ENCODE measurements around the gene LRRC7. TPM values are rescaled to one million over a fixed set of nuclear protein-coding genes. Genes with fewer than 3 reads are reported as not detected.
A peak's percentile ranks its signal among the peaks of the same experiment; 100 is the strongest.

Gene LRRC7
- total and polyA plus RNA-seq, 9 donors = 9.0 to 28.6 (median 12.8) TPM

DNA sequence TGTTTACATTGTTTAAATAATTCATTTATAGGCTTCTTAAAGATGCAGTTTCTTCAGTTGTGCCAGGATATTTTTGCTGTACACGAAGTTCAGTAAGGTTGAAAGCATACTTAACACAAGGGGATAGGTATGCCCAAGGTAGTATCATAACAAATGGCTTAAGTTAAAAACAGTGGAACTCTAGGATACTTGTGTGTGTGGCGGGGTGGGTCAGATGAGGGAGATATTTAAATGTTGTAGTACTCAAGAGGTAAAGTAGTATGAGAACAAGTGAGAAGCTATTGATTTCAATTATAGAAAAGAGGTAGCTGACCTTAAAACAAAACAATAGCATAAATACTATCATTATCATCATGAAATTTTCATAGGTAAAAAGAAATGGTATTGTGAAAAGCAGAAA lies 6.2 kb downstream of the LRRC7 start:
- H3K4me1 ChIP-seq (ENCODE audit: control insufficient read depth, insufficient read depth, low read length) = peaks cover 6% of the 10 kb centered on the region
- no peaks in the 10 kb centered on the region for H3K9me3 ChIP-seq (replicated peaks; ENCODE audit: control insufficient read depth, low read depth, low read length)
- H3K36me3 ChIP-seq (ENCODE audit: control insufficient read depth, insufficient read depth, low read length) = no peaks in the 10 kb centered on the region
- H3K4me3 ChIP-seq (ENCODE audit: low read length) = no peak overlapping the region
- peaks cover 15% of the 10 kb centered on the region for H3K27me3 ChIP-seq (ENCODE audit: control insufficient read depth, insufficient read depth, low read length)
- no peak overlapping the region for H3K27ac ChIP-seq (ENCODE audit: low read length)
- DNase-seq = no peak
- WGBS (ENCODE audit: insufficient coverage) = no CpG with 5 or more reads among the region's 2 CpGs

DNA sequence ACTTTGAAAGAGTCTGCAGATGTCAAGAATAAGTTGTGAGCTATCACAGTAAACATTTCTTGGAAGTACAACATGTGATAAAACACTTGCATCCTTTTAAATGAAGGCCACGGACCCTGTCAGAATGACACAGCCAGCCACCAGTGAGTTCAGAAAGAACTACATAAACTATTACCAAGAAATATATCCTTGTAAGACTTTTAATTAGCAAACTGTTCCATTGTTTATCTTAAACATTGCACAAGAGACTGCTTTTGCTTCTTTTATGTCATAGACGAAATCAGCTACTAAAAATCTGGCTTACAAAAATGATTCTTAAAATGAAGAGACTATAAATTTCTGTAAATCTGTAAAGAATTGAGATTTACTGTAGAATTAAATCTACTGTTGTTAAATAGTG lies 17.9 kb downstream of the LRRC7 start:
- Histone ChIP-seq H3K36me3 (ENCODE audit: control insufficient read depth, insufficient read depth, low read length) (no peaks in the 10 kb centered on the region), H3K4me1 (ENCODE audit: control insufficient read depth, insufficient read depth, low read length) (no peaks in the 10 kb centered on the region), H3K27me3 (ENCODE audit: control insufficient read depth, insufficient read depth, low read length) (no peaks in the 10 kb centered on the region), H3K27ac (ENCODE audit: low read length) (no peak overlapping the region), H3K9me3 (replicated peaks; ENCODE audit: control insufficient read depth, low read depth, low read length) (no peaks in the 10 kb centered on the region), H3K4me3 (ENCODE audit: low read length) (no peak overlapping the region)
- peak; percentile 25 for DNase-seq
- WGBS (ENCODE audit: insufficient coverage) = 50% methylated on average over 1 of the region's 2 CpGs

DNA sequence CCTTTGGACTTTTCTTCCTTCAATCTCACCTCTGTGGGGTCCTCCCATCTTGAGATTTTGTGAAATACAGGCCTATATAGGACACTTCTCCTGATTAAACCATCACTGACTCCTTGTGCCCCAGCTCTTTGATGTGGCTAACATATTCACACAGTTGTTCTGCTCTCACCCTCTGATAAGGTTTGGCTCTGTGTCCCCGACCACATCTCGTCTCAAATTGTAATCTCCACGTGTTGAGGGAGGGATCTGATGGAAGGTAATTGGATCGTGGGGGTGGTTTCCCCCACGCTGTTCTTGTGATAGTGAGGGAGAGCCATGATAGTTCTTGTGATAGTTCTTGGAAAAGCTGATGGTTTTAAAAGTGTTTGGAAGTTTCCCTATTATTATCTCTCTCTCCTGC lies 19.7 kb downstream of the LRRC7 start:
- H3K36me3 ChIP-seq (ENCODE audit: control insufficient read depth, insufficient read depth, low read length) = no peaks in the 10 kb centered on the region
- H3K9me3 ChIP-seq (replicated peaks; ENCODE audit: control insufficient read depth, low read depth, low read length) = no peaks in the 10 kb centered on the region
- no peak overlapping the region for H3K27ac ChIP-seq (ENCODE audit: low read length)
- no peaks in the 10 kb centered on the region for H3K27me3 ChIP-seq (ENCODE audit: control insufficient read depth, insufficient read depth, low read length)
- no peak for DNase-seq
- no peak overlapping the region for H3K4me3 ChIP-seq (ENCODE audit: low read length)
- H3K4me1 ChIP-seq (ENCODE audit: control insufficient read depth, insufficient read depth, low read length) = no peaks in the 10 kb centered on the region
- WGBS (ENCODE audit: insufficient coverage) = 73% methylated on average over 3 of the region's 5 CpGs

DNA sequence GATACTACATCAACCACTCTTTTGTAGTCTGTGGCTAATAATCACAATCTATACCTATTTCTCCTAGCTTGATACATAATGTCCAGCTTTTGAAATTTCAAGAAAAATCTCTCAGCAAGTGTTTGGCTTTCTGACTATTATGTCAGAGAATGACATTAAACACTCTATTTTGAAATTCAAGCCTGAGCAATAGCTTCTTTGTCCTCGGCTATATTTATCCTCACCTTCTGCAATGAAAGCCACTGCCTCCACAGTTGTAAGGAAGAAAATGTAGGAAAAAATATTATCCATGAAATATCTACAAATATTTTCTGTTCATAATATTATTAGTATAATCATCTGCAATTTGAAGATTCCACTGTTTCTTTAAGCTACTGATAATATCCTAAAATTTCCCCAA lies 22.1 kb downstream of the LRRC7 start:
- Histone ChIP-seq H3K36me3 (ENCODE audit: control insufficient read depth, insufficient read depth, low read length) (no peaks in the 10 kb centered on the region), H3K27ac (ENCODE audit: low read length) (no peak overlapping the region), H3K4me1 (ENCODE audit: control insufficient read depth, insufficient read depth, low read length) (no peaks in the 10 kb centered on the region), H3K4me3 (ENCODE audit: low read length) (no peak overlapping the region), H3K27me3 (ENCODE audit: control insufficient read depth, insufficient read depth, low read length) (no peaks in the 10 kb centered on the region), H3K9me3 (replicated peaks; ENCODE audit: control insufficient read depth, low read depth, low read length) (no peaks in the 10 kb centered on the region)
- WGBS (ENCODE audit: insufficient coverage) = no CpG with 5 or more reads among the region's 1 CpG
- DNase-seq = no peak

DNA sequence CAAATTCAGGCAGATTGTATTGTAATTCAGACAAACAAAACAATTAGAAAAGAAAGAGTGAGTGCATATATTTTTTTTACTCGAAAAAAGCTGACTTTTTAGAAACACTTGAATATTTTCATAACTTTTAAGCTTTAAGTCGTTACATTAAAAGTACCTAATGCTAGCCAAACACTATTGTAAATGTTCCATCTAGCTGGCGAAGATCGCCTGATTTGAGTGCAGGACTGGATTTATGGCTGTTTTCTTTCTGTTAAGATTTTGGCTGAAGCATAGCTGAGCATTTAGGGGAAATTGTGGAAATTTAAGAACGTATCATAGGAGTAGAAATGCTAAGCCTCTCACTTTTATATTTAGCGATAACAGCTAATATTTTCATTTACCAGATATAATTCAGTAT lies 24.6 kb downstream of the LRRC7 start:
- Histone ChIP-seq H3K9me3 (replicated peaks; ENCODE audit: control insufficient read depth, low read depth, low read length) (no peaks in the 10 kb centered on the region), H3K36me3 (ENCODE audit: control insufficient read depth, insufficient read depth, low read length) (no peaks in the 10 kb centered on the region), H3K4me3 (ENCODE audit: low read length) (no peak overlapping the region), H3K27ac (ENCODE audit: low read length) (no peak overlapping the region), H3K27me3 (ENCODE audit: control insufficient read depth, insufficient read depth, low read length) (no peaks in the 10 kb centered on the region), H3K4me1 (ENCODE audit: control insufficient read depth, insufficient read depth, low read length) (no peaks in the 10 kb centered on the region)
- WGBS (ENCODE audit: insufficient coverage) = 0% methylated on average over 1 of the region's 6 CpGs
- peak; percentile 69 for DNase-seq

DNA sequence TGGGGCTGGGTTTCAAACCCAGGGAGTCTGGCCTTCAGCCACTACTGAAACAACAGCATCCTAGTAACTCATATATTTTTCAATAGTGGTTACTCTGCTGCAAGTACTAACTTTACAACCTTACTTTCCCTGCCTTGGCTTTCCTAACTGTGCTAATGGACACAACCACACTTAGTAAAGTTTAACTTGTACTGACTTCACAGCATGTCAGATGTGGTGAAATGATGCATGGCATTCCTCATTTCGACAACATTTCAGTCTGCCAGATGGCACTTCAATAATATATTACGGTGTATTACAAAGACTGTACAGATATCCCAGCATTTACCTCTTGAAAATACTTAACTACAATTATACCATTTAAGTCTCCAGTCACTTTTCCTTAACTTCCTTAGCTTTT lies 27.8 kb downstream of the LRRC7 start:
- no peak overlapping the region for H3K4me3 ChIP-seq (ENCODE audit: low read length)
- DNase-seq = no peak
- no peaks in the 10 kb centered on the region for H3K9me3 ChIP-seq (replicated peaks; ENCODE audit: control insufficient read depth, low read depth, low read length)
- no peaks in the 10 kb centered on the region for H3K4me1 ChIP-seq (ENCODE audit: control insufficient read depth, insufficient read depth, low read length)
- no CpG with 5 or more reads among the region's 2 CpGs for WGBS (ENCODE audit: insufficient coverage)
- H3K27me3 ChIP-seq (ENCODE audit: control insufficient read depth, insufficient read depth, low read length) = no peaks in the 10 kb centered on the region
- no peak overlapping the region for H3K27ac ChIP-seq (ENCODE audit: low read length)
- H3K36me3 ChIP-seq (ENCODE audit: control insufficient read depth, insufficient read depth, low read length) = no peaks in the 10 kb centered on the region

DNA sequence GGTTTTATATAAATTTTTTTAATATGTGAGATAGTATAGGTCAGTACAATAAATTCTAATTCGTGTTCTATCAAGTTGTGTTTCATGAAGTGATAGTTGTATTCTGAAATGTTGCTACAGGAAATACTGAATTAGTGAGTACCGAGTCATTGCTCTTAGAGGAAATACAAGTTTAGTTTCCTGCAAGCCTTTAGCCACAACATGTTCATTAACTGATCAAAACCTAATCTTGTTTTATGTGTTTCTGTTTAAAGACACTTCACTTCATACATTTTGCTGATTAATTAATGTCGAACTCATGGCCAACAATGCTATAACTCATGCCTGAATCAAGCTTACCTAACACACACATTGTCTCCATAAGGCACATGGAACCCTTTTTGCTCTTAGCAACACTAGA lies 43.6 kb downstream of the LRRC7 start:
- H3K9me3 ChIP-seq (replicated peaks; ENCODE audit: control insufficient read depth, low read depth, low read length) = no peaks in the 10 kb centered on the region
- H3K4me3 ChIP-seq (ENCODE audit: low read length) = no peak overlapping the region
- no peaks in the 10 kb centered on the region for H3K27me3 ChIP-seq (ENCODE audit: control insufficient read depth, insufficient read depth, low read length)
- no peak overlapping the region for H3K27ac ChIP-seq (ENCODE audit: low read length)
- WGBS (ENCODE audit: insufficient coverage) = 67% methylated on average over 1 of the region's 3 CpGs
- no peaks in the 10 kb centered on the region for H3K4me1 ChIP-seq (ENCODE audit: control insufficient read depth, insufficient read depth, low read length)
- H3K36me3 ChIP-seq (ENCODE audit: control insufficient read depth, insufficient read depth, low read length) = no peaks in the 10 kb centered on the region
- DNase-seq = no peak

DNA sequence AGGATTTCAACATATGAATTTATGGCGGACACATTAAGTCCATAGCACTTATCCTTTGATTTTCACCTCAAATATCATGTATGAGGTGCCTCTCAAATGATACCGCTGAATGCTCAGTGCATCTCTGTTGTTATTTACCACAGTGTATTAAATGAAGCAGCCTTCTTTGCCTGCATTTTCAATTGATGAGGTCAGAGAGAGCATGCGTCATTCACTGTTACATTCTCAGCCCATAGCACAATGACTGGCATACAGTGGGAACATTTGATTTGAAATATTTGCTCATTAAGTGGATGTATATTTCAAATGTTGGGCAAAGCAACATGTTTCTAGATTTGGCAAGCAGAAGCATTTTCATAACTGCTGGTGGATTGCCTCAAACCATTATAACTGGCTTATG lies 45.7 kb downstream of the LRRC7 start:
- Histone ChIP-seq H3K4me1 (ENCODE audit: control insufficient read depth, insufficient read depth, low read length) (no peaks in the 10 kb centered on the region), H3K4me3 (ENCODE audit: low read length) (no peak overlapping the region), H3K36me3 (ENCODE audit: control insufficient read depth, insufficient read depth, low read length) (no peaks in the 10 kb centered on the region), H3K27me3 (ENCODE audit: control insufficient read depth, insufficient read depth, low read length) (no peaks in the 10 kb centered on the region), H3K9me3 (replicated peaks; ENCODE audit: control insufficient read depth, low read depth, low read length) (no peaks in the 10 kb centered on the region), H3K27ac (ENCODE audit: low read length) (no peak overlapping the region)
- WGBS (ENCODE audit: insufficient coverage) = no CpG with 5 or more reads among the region's 3 CpGs
- DNase-seq = no peak

DNA sequence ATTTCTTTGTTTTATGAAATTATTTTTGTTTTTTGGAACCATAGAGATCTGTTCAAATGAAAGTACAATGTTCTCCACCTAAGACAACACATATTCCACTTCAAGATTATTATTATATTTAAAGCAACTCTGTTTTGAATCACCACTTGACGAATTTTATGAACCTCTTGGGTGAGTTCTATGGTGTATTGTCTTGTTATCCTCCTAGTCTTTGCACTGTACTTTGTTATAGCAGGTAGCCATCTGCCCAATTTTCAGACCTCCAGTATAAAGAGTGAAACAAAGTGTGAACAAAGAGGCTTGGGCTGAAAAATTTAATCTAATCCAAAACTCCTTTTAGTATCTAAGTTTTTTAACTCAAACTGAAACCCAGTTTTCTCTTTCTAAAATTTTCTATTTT lies 71.0 kb downstream of the LRRC7 start:
- no CpG with 5 or more reads among the region's 1 CpG for WGBS (ENCODE audit: insufficient coverage)
- no peak overlapping the region for H3K27ac ChIP-seq (ENCODE audit: low read length)
- no peaks in the 10 kb centered on the region for H3K27me3 ChIP-seq (ENCODE audit: control insufficient read depth, insufficient read depth, low read length)
- no peaks in the 10 kb centered on the region for H3K4me1 ChIP-seq (ENCODE audit: control insufficient read depth, insufficient read depth, low read length)
- H3K9me3 ChIP-seq (replicated peaks; ENCODE audit: control insufficient read depth, low read depth, low read length) = no peaks in the 10 kb centered on the region
- H3K4me3 ChIP-seq (ENCODE audit: low read length) = no peak overlapping the region
- DNase-seq = no peak
- no peaks in the 10 kb centered on the region for H3K36me3 ChIP-seq (ENCODE audit: control insufficient read depth, insufficient read depth, low read length)

DNA sequence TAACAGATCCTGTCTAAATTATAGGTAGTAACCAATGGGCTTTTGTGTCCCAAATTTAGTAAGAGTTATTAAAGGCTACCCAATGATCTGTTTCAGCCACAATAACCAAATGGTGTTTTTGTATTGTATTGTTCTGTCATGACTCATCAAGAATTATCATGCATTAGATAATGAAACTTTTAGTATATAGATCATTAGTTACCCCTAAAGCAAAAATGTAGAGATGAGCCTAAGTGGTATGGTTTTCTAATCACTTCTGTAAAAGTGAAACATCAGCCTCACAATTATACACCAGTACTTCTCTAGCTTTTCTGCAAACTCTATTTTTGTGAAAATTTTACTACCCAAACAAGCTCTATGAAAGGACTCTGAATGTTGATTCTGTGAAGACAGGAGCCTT lies 71.4 kb downstream of the LRRC7 start:
- H3K27me3 ChIP-seq (ENCODE audit: control insufficient read depth, insufficient read depth, low read length) = no peaks in the 10 kb centered on the region
- DNase-seq = no peak
- H3K9me3 ChIP-seq (replicated peaks; ENCODE audit: control insufficient read depth, low read depth, low read length) = no peaks in the 10 kb centered on the region
- no peak overlapping the region for H3K4me3 ChIP-seq (ENCODE audit: low read length)
- no peaks in the 10 kb centered on the region for H3K4me1 ChIP-seq (ENCODE audit: control insufficient read depth, insufficient read depth, low read length)
- no peak overlapping the region for H3K27ac ChIP-seq (ENCODE audit: low read length)
- H3K36me3 ChIP-seq (ENCODE audit: control insufficient read depth, insufficient read depth, low read length) = no peaks in the 10 kb centered on the region

DNA sequence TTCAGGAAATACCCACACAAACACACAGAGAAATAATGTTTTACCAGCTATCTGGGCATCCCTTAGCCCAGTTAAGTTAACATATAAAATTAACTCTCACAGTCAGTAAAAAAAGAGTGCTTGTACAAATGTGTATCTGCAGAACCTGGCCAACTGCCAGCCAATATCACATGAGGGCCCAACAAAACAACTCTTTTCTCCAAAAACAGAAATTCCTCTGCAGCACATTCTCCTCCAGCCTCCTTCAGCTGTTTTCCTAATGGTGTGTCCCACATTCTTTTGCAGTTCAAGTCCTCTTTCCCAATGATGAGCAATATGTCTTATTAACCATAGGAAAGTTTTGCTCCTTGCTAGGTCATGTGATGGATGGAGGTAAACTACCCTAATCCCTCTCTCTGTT lies 75.5 kb downstream of the LRRC7 start:
- Histone ChIP-seq H3K9me3 (replicated peaks; ENCODE audit: control insufficient read depth, low read depth, low read length) (no peaks in the 10 kb centered on the region), H3K4me3 (ENCODE audit: low read length) (no peak overlapping the region), H3K4me1 (ENCODE audit: control insufficient read depth, insufficient read depth, low read length) (peaks cover under 1% of the 10 kb centered on the region), H3K36me3 (ENCODE audit: control insufficient read depth, insufficient read depth, low read length) (no peaks in the 10 kb centered on the region), H3K27me3 (ENCODE audit: control insufficient read depth, insufficient read depth, low read length) (no peaks in the 10 kb centered on the region), H3K27ac (ENCODE audit: low read length) (no peak overlapping the region)
- no peak for DNase-seq

Data from muscle of leg (tissue), 11 donors.